NCI-H1105 (cell line): ENCODE results near the gene GPR42.

Experiments
- DNase-seq: peaks from one replicate; lab custom pipeline; 2025; lab: John Stamatoyannopoulos, UW

Gene GPR42, protein sequence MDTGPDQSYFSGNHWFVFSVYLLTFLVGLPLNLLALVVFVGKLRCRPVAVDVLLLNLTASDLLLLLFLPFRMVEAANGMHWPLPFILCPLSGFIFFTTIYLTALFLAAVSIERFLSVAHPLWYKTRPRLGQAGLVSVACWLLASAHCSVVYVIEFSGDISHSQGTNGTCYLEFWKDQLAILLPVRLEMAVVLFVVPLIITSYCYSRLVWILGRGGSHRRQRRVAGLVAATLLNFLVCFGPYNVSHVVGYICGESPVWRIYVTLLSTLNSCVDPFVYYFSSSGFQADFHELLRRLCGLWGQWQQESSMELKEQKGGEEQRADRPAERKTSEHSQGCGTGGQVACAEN

DNA sequence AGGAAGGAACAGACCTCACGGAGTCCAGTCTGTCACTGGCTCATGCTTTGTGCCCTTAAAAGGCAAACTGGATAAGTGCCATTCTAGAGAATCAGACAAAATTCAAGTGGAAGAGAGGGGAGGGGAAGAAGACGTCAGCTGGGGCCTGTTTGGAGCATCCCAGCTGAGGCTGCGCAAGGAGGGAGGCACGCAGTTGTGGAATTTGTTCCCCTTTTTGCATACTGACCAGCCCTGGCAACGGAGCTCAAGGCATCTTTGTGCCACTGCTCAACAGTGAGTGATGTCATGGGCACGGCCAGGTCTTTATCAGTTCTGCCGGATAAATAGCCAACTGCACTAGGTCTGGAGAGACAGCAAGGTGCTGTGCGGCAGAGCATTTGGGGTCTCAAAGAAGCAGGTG is at the start of gene GPR42:
Gene GPR42 (plus strand): TSS at position 347 of the 400 bp plus-strand sequence. CDS start 292 bp downstream, outside the sequence.
- no peak for DNase-seq

DNA sequence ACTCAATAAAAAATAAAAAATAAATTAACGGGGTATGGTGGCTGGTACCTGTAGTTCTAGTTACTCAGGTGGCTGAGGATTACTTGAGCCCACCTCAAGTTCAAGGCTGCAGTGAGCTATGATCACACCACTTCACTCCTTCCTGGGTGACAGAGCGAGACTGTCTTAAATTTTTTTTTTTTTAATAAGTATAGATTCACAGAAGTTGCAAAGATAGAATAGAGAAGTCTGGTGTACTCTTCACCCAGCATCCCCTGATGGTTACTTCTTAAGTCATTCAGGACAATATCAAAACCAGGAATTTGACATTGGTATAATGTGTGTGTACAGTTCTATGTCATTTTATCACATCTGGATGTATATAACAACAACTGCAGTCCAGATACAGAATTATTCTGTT is 49.6 kb upstream of the GPR42 start:
- no peak for DNase-seq

DNA sequence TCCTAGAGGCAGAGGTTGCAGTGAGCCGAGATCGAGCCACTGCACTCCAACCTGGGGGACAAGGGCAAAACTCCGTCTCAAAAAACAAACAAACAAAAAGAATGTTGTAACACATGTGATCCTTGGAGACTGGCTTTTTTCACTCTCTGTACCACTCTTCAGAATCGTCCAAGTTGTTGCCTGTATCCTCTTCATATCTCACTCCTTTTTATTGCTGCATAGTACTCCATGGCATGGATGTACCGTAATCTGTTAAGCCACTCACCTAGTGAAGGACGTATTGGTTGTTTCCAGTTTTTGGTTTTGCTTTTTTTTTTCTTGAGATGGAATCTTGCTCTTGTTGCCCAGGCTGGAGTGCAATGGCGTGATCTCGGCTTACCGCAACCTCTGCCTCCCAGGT is 48.9 kb upstream of the GPR42 start:
- no peak for DNase-seq

DNA sequence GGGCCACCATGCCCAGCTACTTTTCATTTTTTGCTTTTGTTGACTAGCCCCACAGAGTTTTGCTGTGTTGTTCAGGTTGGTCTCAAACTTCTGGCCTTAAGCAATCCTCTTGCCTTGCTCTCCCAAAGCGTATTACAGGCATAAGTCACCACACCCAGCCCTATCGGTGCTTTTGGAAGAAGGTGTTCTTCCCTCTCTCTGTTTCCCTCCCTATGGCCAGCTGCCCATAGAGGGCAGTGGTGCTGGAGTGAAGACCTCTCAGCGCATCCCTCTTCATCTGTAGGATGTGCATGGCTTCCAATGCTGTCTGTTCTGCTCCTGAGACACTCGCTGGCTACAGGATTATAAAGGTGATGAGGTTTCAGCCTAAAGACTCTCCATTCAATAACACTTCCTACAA is 43.2 kb upstream of the GPR42 start:
- DNase-seq: no peak

DNA sequence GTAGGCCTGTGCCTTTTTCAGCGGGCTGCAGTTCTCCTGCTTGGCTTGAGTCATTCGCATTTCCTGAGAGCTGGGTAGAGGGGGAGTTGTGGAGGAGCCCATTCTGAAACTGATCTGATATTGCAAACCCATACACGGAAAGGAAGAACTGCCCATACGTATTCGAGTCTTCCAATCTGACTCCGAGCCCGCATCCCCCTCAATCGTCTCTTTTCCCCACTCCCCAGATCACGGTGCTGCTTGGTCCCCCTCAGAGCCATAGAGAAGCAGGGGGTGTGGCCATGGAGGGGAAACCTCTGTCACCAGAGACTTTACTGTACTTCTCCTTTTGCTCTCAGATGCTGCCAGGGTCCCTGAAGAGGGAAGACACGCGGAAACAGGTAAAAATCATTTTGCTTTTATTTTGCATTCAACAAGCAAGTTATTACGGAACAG is 42.0 kb upstream of the GPR42 start, which contains the start of gene CD22:
Gene CD22 (plus strand): TSS at position 337 of the 435 bp plus-strand sequence. CDS start 2,854 bp downstream, outside the sequence.
- DNase-seq: no peak

DNA sequence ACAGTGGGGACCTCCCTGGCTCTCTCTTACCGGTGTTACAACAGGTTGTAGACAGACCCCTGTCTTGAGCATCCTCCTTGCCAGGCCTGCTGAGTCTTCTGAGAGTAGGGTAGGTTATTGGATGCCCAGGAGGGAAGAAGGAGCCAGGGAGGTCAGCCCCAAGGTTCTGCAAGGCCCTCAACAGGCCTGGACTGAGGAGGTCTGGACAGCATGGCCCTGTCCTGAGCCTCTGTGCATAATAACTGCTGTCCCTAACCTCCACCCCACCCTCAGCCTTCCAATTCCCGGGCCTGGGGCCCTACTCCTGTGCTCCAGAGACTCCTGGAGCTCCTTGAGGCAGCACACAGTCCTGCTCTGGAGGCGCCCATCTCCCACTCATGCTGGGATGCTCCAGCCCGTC is 41.5 kb upstream of the GPR42 start:
- DNase-seq: no peak

DNA sequence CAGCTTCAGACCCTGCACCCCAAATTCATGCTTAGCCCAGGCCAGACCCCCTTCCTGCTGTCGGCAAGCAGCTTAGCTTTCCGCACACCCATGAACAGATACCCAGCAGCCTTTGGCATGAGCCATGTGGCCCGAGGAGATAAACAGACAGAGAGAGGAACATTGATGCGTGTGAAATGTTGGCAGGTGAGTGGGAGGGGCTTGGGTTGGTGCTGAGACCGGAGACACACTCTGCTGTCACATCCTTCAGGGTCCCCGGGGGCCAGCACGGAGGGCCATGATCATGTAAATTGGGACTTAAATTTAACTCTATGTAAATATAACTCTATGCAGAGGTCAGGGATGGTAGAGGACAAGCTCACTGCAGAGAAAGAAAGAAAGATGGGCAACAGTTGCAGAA is 40.4 kb upstream of the GPR42 start:
- DNase-seq: no peak

DNA sequence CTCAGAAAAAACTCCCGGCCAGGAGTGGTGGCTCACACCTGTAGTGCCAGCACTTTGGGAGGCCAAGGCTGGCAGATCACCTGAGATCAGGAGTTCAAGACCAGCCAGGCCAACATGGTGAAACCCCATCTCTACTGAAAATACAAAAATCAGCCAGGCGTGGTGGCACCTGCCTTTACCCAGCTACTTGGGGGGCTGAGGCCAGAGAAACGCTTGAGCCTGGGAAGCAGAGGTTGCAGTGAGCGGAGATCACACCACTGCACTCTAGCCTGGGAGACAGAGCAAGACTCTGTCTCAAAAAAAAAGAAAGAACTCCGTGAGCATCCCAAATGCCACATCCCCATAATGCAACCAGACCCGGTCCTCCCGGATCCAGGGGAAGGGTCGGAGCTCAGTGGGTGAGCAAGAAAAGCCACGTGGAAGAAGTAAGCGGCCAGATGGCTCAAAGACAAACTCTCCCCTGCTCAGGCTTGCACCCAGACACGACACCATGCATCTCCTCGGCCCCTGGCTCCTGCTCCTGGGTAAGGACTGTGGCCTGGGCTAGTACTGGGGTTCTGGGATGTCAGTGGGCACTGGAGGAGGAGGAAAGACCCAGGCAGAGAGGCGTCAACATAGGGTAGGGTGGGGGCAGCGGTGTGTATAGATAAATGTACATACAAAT is 39.2 kb upstream of the GPR42 start:
- no peak for DNase-seq

DNA sequence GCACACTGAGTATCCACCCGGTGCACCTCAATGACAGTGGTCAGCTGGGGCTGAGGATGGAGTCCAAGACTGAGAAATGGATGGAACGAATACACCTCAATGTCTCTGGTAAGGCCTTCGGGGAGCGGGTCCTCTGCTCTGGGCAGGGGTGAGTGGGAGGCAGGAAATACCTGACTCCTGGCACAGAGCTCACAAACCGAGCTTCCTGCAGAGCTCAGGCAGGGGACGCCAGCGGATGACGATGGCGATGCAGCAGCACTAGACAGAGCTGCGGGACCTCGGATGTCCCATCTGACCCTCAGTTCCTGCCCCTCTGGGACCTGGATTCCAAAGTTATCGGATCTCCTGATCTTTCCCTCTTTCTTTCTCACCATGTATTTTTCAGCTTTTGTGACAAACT is 38.1 kb upstream of the GPR42 start:
- DNase-seq: no peak

DNA sequence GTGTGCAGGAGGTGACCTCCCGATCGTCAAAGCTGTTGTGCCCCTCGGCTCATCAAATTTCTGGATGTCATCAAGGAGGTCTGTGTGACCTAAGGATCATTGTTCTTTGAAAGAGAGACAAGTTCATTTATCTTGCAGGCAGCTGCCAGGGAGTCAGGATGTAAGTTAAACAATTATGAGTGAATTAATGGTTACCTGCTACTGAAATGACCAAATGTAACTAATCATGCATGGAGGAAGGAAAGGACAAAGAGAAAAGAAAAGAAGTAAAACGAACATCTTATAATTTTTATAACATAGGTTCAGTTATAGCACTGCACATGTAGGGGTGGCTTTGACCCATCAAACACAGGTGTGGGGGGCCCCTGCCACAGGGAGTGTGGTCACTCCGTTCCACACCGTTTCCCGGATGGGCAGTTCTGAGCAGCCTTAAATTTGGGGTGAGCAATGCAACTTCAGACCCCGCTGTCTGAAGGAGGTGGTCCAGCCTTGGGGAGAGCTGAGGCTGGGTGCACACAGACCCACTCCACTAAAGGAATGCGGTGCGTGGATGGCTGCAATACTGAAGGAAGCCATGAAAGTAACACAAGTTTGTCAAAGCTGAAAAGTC is 36.6 kb upstream of the GPR42 start:
- DNase-seq: no peak

DNA sequence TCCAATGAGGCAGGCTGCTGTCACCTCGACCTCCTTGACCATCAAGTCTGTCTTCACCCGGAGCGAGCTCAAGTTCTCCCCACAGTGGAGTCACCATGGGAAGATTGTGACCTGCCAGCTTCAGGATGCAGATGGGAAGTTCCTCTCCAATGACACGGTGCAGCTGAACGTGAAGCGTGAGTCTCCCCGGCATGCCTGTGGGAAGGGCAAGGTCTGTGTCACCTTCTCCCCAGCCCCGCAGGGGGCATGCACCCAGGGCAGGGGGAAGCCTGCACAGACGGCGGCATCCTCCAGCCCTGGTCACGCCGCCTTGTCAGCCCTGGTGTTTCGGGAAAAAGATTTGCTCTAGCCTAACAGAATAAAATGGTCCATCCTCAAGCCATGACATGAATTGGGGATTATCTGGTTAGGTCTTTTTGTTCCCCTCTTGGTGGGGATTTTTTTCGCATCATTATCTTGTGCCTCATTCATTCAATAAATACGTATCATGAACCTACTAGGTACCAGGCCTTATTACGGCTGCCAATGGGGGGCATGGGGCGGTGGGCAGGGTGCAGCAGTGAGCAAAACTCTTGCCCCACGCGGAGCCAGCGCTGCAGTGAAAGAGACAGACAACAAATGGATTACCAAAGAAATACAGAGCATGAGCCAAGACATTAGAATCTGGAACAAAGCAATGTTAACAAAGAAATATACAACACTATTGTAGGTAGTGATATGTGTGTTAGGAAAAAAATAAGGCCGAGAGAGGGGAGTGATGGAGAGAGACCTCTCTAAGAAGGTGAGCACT is 34.5 kb upstream of the GPR42 start:
- no peak for DNase-seq

DNA sequence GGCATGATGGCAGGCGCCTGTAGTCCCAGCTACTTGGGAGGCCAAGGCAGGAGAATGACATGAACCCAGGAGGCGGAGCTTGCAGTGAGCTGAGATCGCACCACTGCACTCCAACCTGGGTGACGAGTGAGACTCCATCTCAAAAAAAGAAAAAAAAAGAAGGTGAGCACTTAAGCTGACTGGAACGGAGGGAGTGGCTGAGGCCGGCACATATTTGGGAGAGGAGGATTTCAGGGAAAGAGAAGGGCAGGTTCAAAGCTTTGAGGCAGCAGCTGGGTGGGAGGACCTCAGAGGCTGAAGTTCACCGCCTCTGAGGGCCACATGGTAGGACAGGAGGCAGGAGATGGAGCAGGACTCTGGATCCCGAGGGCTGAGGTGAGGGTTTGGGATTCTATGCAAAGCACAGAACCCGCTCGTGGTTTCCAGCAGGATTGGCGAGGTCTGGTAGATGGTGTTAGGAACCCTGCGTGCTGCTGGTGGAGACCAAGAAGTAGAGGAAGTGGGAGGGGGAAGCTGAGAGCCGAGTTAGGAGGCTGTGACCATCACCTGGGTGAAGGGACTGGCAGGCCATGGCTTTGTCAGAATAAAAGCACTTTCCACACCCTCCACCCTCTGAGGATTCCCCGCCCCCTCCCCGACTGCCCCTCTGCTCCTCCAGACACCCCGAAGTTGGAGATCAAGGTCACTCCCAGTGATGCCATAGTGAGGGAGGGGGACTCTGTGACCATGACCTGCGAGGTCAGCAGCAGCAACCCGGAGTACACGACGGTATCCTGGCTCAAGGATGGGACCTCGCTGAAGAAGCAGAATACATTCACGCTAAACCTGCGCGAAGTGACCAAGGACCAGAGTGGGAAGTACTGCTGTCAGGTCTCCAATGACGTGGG is 33.5 kb upstream of the GPR42 start:
- no peak for DNase-seq

DNA sequence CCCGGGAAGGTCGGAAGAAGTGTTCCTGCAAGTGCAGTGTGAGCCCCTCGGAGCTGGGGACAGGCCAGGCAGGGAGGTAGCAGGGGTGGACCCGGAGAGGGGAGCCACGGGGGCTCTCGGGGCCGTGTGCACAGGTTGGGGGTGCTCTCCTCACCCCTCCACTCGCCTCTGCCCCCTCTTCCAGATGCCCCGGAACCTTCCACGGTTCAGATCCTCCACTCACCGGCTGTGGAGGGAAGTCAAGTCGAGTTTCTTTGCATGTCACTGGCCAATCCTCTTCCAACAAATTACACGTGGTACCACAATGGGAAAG is 32.9 kb upstream of the GPR42 start:
- DNase-seq: no peak

DNA sequence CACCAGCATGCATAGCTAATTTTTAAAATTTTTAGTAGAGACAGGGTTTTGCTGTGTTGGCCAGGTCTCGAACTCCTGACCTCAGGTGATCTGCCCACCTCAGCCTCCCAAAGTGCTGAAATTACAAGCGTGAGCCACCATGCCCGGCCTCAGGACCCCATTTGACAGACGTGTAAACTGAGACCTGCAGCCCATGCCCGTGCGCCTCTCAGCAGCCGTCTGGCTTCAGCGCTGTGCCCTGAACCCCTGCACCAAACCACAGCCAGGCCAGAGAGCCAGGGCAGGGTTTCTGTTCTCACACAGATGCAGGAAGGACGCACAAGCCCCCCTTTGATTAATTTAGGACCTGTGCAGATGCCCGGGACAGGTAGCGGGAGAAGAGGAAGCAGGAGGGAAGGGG is 30.4 kb upstream of the GPR42 start:
- DNase-seq: no peak

DNA sequence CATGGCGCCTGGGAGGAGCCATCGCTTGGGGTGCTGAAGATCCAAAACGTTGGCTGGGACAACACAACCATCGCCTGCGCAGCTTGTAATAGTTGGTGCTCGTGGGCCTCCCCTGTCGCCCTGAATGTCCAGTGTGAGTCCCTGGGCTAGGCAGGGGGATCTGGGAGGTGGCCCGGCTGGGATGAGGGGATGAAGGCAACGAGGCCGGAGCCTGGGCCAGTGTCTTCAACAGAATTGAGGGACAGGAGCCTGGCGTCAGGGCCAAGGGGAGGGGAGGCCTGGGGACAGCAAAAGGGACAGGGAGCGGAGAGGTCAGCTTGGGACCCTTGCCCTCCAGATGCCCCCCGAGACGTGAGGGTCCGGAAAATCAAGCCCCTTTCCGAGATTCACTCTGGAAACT is 29.9 kb upstream of the GPR42 start:
- no peak for DNase-seq

DNA sequence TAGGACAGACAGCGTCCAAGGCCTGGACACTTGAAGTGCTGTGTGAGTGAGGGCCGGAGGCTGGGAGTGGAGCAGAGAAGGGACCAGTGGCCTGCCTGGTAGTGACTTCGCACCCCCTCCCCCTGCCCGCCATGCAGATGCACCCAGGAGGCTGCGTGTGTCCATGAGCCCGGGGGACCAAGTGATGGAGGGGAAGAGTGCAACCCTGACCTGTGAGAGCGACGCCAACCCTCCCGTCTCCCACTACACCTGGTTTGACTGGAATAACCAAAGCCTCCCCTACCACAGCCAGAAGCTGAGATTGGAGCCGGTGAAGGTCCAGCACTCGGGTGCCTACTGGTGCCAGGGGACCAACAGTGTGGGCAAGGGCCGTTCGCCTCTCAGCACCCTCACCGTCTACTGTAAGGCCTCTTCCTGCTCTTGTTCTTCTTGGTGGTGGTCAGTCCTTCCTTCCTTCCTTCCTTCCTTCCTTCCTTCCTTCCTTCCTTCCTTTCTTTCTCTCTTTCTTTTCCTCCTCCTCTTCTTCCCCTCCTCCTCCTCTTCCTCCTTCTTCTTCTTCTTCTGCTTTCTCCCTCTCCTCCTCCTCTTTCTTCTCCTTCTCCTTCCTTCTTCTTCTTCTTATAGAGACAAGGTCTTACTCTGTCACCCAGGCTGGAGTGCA is 29.2 kb upstream of the GPR42 start:
- DNase-seq: no peak

DNA sequence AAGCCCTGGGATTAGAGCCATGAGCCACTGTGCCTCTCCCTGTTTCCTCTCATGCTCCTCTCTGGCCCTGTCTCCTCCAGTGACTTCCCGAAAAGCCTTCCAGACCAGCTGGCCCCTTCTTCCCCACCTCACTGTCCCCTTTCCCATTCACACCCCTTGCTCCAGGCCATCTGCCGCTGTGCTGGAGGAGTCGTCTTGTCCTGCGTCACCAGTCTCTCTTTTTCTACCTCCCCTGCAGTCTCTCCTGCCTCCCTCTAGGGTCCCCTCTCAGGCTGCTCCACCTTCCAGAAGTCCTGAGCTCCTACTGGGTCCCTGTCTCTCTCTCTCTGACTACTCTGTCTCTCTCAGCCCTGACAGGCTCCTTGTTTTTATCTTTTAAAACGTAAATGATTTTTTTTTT is 28.4 kb upstream of the GPR42 start:
- no peak for DNase-seq

DNA sequence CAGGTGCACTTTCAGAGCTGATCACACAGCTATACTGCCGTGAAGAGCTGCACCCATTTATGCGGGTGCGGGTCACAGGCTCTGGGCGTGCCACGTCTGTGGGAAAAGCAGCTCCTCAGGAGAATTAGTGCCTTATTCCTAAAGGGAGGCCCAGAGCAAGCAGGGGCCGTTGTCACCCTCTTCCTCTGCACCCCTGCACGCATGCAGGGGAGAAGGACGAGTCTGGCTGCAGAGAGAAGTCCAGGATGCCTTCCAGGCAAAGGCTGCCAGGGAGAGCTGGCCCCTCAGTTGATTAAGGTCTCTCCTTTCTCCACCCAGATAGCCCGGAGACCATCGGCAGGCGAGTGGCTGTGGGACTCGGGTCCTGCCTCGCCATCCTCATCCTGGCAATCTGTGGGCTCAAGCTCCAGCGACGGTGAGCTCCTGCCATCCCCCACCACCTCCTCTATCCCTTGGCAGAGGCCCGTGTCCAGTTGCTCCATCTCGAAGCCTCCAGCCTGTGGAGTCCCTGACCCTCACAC is 26.3 kb upstream of the GPR42 start:
- no peak for DNase-seq

DNA sequence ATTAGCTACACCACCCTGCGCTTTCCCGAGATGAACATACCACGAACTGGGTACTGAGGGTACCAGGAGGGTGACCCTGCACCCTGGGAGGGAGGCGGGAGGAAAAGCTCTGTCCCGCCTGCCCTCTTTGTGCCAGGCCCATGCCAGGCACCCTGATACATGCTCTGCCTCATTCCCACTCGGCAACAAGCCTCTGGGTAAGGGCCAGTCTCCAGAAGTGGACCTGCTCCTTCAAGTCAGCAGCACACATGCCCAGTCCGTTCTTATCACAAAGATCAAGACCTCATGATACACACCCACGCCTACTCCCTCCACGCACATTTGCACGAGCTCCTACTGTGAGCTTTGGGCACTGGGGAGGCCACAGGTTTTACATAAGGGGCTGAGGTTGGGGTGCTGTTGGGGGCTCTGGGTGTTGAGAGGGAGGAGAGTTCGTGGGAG is 25.2 kb upstream of the GPR42 start:
- no peak for DNase-seq

DNA sequence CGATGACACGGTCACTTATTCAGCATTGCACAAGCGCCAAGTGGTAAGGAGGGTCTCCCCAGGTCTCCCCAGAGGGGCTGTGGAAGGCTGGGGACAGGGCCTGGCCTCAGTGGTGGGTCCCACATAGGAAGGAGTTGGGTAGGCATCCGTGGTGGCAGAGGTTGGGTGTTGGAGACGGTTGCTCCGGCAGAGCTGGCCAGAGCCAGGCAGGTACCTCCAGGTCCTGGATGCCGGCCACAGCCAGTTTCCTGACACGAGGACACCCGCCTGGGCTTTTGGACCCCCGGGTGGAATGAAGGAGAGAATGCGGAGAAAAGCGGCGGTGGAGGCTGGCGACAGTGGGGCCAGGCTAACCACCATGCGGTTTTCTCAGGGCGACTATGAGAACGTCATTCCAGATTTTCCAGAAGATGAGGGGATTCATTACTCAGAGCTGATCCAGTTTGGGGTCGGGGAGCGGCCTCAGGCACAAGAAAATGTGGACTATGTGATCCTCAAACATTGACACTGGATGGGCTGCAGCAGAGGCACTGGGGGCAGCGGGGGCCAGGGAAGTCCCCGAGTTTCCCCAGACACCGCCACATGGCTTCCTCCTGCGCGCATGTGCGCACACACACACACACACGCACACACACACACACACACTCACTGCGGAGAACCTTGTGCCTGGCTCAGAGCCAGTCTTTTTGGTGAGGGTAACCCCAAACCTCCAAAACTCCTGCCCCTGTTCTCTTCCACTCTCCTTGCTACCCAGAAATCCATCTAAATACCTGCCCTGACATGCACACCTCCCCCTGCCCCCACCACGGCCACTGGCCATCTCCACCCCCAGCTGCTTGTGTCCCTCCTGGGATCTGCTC is 24.4 kb upstream of the GPR42 start:
- peak; percentile 4 for DNase-seq
